Central memory CD8-positive, alpha-beta T cell (primary cell): Measurements from ENCODE around the gene GNAO1.
A peak's percentile ranks its signal among the peaks of the same experiment; 100 is the strongest.
"Not testable (repeated sequence)": the region's sequence is repeated elsewhere in the genome, so short reads cannot be mapped to it uniquely, and the experiment has no call there.

Experiments
- ATAC-seq: fragments of 150-1000 bp; cut with Tn5 transposase; replicated peaks from 2 replicates; pipeline ENCODE4 v1.10.0; 2022; ENCODE audit warnings: mild to moderate bottlenecking, moderate FRiP score, moderate number of reproducible peaks; ENCODE audit not compliant: poor library complexity, severe bottlenecking; ENCODE audit errors: extremely low read depth
- DNase-seq, 2 donors: peaks; one replicate each; pipeline ENCODE4 v3.0.0; 2021; ENCODE audit warnings: low spot score in 2 of 2
- H3K27ac Mint-ChIP-seq: one replicate; pipeline ENCODE4 v1.8.0; 2022; ENCODE audit warnings: low read depth, mild to moderate bottlenecking, moderate library complexity, mixed read lengths
- H3K27me3 Mint-ChIP-seq: one replicate; pipeline ENCODE4 v1.8.0; 2022; ENCODE audit warnings: mixed read lengths
- H3K36me3 Mint-ChIP-seq: one replicate; pipeline ENCODE4 v1.8.0; 2022; ENCODE audit warnings: mild to moderate bottlenecking, moderate library complexity, mixed read lengths; ENCODE audit not compliant: insufficient read depth
- H3K4me1 Mint-ChIP-seq: one replicate; pipeline ENCODE4 v1.8.0; 2022; ENCODE audit warnings: mixed read lengths
- H3K4me3 Mint-ChIP-seq: one replicate; pipeline ENCODE4 v1.8.0; 2022; ENCODE audit warnings: mild to moderate bottlenecking, moderate library complexity, mixed read lengths
- H3K9me3 Mint-ChIP-seq: one replicate; pipeline ENCODE4 v1.8.0; 2022; ENCODE audit warnings: mixed read lengths

Gene GNAO1

GRCh38 chr16:56389554-56389953, 198.3 kb downstream of the GNAO1 start:
- ATAC-seq (no peak), DNase-seq (no peak)
- H3K9me3 Mint-ChIP-seq: no peaks in the 10 kb centered on the region
- no peak overlapping the region for H3K4me3 Mint-ChIP-seq
- no peaks in the 10 kb centered on the region for H3K27me3 Mint-ChIP-seq
- peaks cover 12% of the 10 kb centered on the region for H3K4me1 Mint-ChIP-seq
- no peak overlapping the region for H3K27ac Mint-ChIP-seq
- H3K36me3 Mint-ChIP-seq: peaks cover 44% of the 10 kb centered on the region

- H3K4me3 Mint-ChIP-seq, DNase-seq, ATAC-seq, H3K27me3 Mint-ChIP-seq, H3K27ac Mint-ChIP-seq, H3K9me3 Mint-ChIP-seq: not testable (repeated sequence)
- Mint-ChIP-seq H3K36me3 (peaks cover 38% of the 10 kb centered on the region), H3K4me1 (peaks cover 24% of the 10 kb centered on the region)
These were observed 205.4 kb downstream of the GNAO1 start for GRCh38 chr16:56396724-56397123.

- DNase-seq (no peak), ATAC-seq (no peak)
- Mint-ChIP-seq H3K27me3 (no peaks in the 10 kb centered on the region), H3K9me3 (no peaks in the 10 kb centered on the region), H3K36me3 (peaks cover 39% of the 10 kb centered on the region), H3K4me3 (no peak overlapping the region), H3K27ac (no peak overlapping the region), H3K4me1 (peaks cover 13% of the 10 kb centered on the region)
These were observed 207.8 kb downstream of the GNAO1 start for GRCh38 chr16:56399047-56399446.

- H3K36me3 Mint-ChIP-seq: peaks cover 39% of the 10 kb centered on the region
- H3K9me3 Mint-ChIP-seq: no peaks in the 10 kb centered on the region
- ATAC-seq (no peak), DNase-seq (no peak)
- H3K4me3 Mint-ChIP-seq: no peak overlapping the region
- no peaks in the 10 kb centered on the region for H3K27me3 Mint-ChIP-seq
- peaks cover 12% of the 10 kb centered on the region for H3K4me1 Mint-ChIP-seq
- no peak overlapping the region for H3K27ac Mint-ChIP-seq
These were observed 208.2 kb downstream of the GNAO1 start for GRCh38 chr16:56399486-56399885.

- ATAC-seq: no peak
- no peaks in the 10 kb centered on the region for H3K9me3 Mint-ChIP-seq
- no peaks in the 10 kb centered on the region for H3K27me3 Mint-ChIP-seq
- no peak for DNase-seq
- H3K4me1 Mint-ChIP-seq: peaks cover 9% of the 10 kb centered on the region
- peak overlapping the region; percentile 13 for H3K27ac Mint-ChIP-seq
- H3K4me3 Mint-ChIP-seq: no peak overlapping the region
- peaks cover 44% of the 10 kb centered on the region for H3K36me3 Mint-ChIP-seq
These were observed 209.2 kb downstream of the GNAO1 start for GRCh38 chr16:56400458-56400857.

GRCh38 chr16:56401482-56401881, 210.2 kb downstream of the GNAO1 start:
- DNase-seq: no peak
- no peak overlapping the region for H3K4me3 Mint-ChIP-seq
- H3K9me3 Mint-ChIP-seq: no peaks in the 10 kb centered on the region
- H3K36me3 Mint-ChIP-seq: peaks cover 44% of the 10 kb centered on the region
- no peak overlapping the region for H3K27ac Mint-ChIP-seq
- ATAC-seq: peak; percentile 24
- H3K27me3 Mint-ChIP-seq: no peaks in the 10 kb centered on the region
- peaks cover 5% of the 10 kb centered on the region for H3K4me1 Mint-ChIP-seq

GRCh38 chr16:56405977-56406672, 214.8 kb downstream of the GNAO1 start:
- DNase-seq (no peak), ATAC-seq (no peak)
- Mint-ChIP-seq H3K9me3 (no peaks in the 10 kb centered on the region), H3K4me3 (no peak overlapping the region), H3K27me3 (no peaks in the 10 kb centered on the region), H3K4me1 (no peaks in the 10 kb centered on the region), H3K36me3 (peaks cover 51% of the 10 kb centered on the region), H3K27ac (no peak overlapping the region)
